HG03469 (cell line): ENCODE results near the gene ARHGEF28.

Source experiments
- ATAC-seq: cut with Tn5 transposase; IDR thresholded peaks from one replicate; pipeline ENCODE4 v1.9.1; 2021; ENCODE audit warnings: mild to moderate bottlenecking, moderate library complexity, moderate number of reproducible peaks; ENCODE audit not compliant: unreplicated experiment

The ARHGEF28 gene

GRCh38 chr5:73838901-73839300 lies 212.9 kb downstream of the ARHGEF28 start:
- ATAC-seq, result no peak

GRCh38 chr5:73841641-73842040 lies 215.6 kb downstream of the ARHGEF28 start:
- ATAC-seq, result no peak

- ATAC-seq, result no peak
These were observed 218.2 kb downstream of the ARHGEF28 start for GRCh38 chr5:73844165-73844564.

- ATAC-seq, result no peak
These were observed 225.6 kb downstream of the ARHGEF28 start for GRCh38 chr5:73851471-73852181.

GRCh38 chr5:73853091-73853490 lies 227.1 kb downstream of the ARHGEF28 start:
- no peak for ATAC-seq

GRCh38 chr5:73856997-73857396 lies 231.0 kb downstream of the ARHGEF28 start:
- no peak for ATAC-seq

GRCh38 chr5:73857446-73857845 lies 231.4 kb downstream of the ARHGEF28 start:
- ATAC-seq, result no peak

GRCh38 chr5:73858054-73858453 lies 232.1 kb downstream of the ARHGEF28 start:
- no peak for ATAC-seq

- ATAC-seq, result no peak
These were observed 232.8 kb downstream of the ARHGEF28 start for GRCh38 chr5:73858776-73859175.

- no peak for ATAC-seq
These were observed 233.7 kb downstream of the ARHGEF28 start for GRCh38 chr5:73859696-73860095.

- no peak for ATAC-seq
These were observed 235.5 kb downstream of the ARHGEF28 start for GRCh38 chr5:73861313-73861988.

- no peak for ATAC-seq
These were observed 236.8 kb downstream of the ARHGEF28 start for GRCh38 chr5:73862796-73863195.

GRCh38 chr5:73863876-73864275 lies 237.9 kb downstream of the ARHGEF28 start:
- no peak for ATAC-seq

GRCh38 chr5:73865315-73865714 lies 239.3 kb downstream of the ARHGEF28 start:
- ATAC-seq, result no peak

GRCh38 chr5:73867345-73868335 lies 241.6 kb downstream of the ARHGEF28 start:
- no peak for ATAC-seq

GRCh38 chr5:73883646-73884045 lies 257.6 kb downstream of the ARHGEF28 start:
- no peak for ATAC-seq

- ATAC-seq, result no peak
These were observed 261.7 kb downstream of the ARHGEF28 start for GRCh38 chr5:73887688-73888087.

GRCh38 chr5:73890569-73890968 lies 264.6 kb downstream of the ARHGEF28 start:
- no peak for ATAC-seq

GRCh38 chr5:73892218-73892617 lies 266.2 kb downstream of the ARHGEF28 start:
- ATAC-seq, result no peak

GRCh38 chr5:73892806-73893205 lies 266.8 kb downstream of the ARHGEF28 start:
- no peak for ATAC-seq

- ATAC-seq, result no peak
These were observed 267.8 kb downstream of the ARHGEF28 start for GRCh38 chr5:73893813-73894212.
